ENCODE results near the gene SECISBP2.
A peak's percentile ranks its signal among the peaks of the same experiment; 100 is the strongest.
"Not testable (repeated sequence)": the region's sequence is repeated elsewhere in the genome, so short reads cannot be mapped to it uniquely, and the experiment has no call there.

SECISBP2 gene

GRCh38 chr9:89318123-89319014 is at the start of gene SECISBP2:
SECISBP2 (plus strand) TSS chr9:89318500; CDS start chr9:89318577, 77 bp downstream.
- peak; percentile 91 for DNase-seq (ENCODE audit: low spot score)

- DNase-seq (ENCODE audit: low spot score) = no peak
These were observed 44.6 kb upstream of the SECISBP2 start for GRCh38 chr9:89273528-89274279.

GRCh38 chr9:89274838-89275237 is 43.5 kb upstream of the SECISBP2 start:
- DNase-seq (ENCODE audit: low spot score) = no peak

GRCh38 chr9:89276040-89276439 is 42.3 kb upstream of the SECISBP2 start:
- not testable (repeated sequence) for DNase-seq (ENCODE audit: low spot score)

- DNase-seq (ENCODE audit: low spot score) = no peak
These were observed 41.3 kb upstream of the SECISBP2 start for GRCh38 chr9:89277043-89277442.

- DNase-seq (ENCODE audit: low spot score) = no peak
These were observed 40.8 kb upstream of the SECISBP2 start for GRCh38 chr9:89277454-89277853.

GRCh38 chr9:89278551-89278950 is 39.7 kb upstream of the SECISBP2 start:
- no peak for DNase-seq (ENCODE audit: low spot score)

- no peak for DNase-seq (ENCODE audit: low spot score)
These were observed 39.1 kb upstream of the SECISBP2 start for GRCh38 chr9:89278997-89279739.

GRCh38 chr9:89281106-89281505 is 37.2 kb upstream of the SECISBP2 start:
- DNase-seq (ENCODE audit: low spot score) = no peak

- not testable (repeated sequence) for DNase-seq (ENCODE audit: low spot score)
These were observed 35.9 kb upstream of the SECISBP2 start for GRCh38 chr9:89282248-89282968.

- no peak for DNase-seq (ENCODE audit: low spot score)
These were observed 34.2 kb upstream of the SECISBP2 start for GRCh38 chr9:89284076-89284475.

GRCh38 chr9:89291741-89292140 is 26.6 kb upstream of the SECISBP2 start:
- no peak for DNase-seq (ENCODE audit: low spot score)

- DNase-seq (ENCODE audit: low spot score) = no peak
These were observed 25.3 kb upstream of the SECISBP2 start for GRCh38 chr9:89293014-89293413.

- DNase-seq (ENCODE audit: low spot score) = no peak
These were observed 22.9 kb upstream of the SECISBP2 start for GRCh38 chr9:89295400-89295799.

- DNase-seq (ENCODE audit: low spot score) = not testable (repeated sequence)
These were observed 16.3 kb upstream of the SECISBP2 start for GRCh38 chr9:89301996-89302395.

- no peak for DNase-seq (ENCODE audit: low spot score)
These were observed 14.1 kb upstream of the SECISBP2 start for GRCh38 chr9:89304020-89304833.

GRCh38 chr9:89304834-89305188 is 13.5 kb upstream of the SECISBP2 start:
- DNase-seq (ENCODE audit: low spot score) = no peak

GRCh38 chr9:89305868-89306267 is 12.4 kb upstream of the SECISBP2 start:
- no peak for DNase-seq (ENCODE audit: low spot score)

GRCh38 chr9:89309166-89309565 is 9.1 kb upstream of the SECISBP2 start:
- no peak for DNase-seq (ENCODE audit: low spot score)

GRCh38 chr9:89309608-89310474 is 8.5 kb upstream of the SECISBP2 start:
- DNase-seq (ENCODE audit: low spot score) = no peak
